GM12891 (cell line): ENCODE results near the gene ACER2.

ENCODE experiments used
- PAX5 ChIP-seq: IDR thresholded peaks from 2 replicates; pipeline ENCODE4 v1.6.1; 2011; ENCODE audit warnings: low read length, moderate library complexity, mild to moderate bottlenecking; ENCODE audit not compliant: insufficient read depth, severe bottlenecking
- POLR2A ChIP-seq: IDR thresholded peaks from 2 replicates; pipeline ENCODE4 v1.6.1; 2011; ENCODE audit warnings: low read depth, low read length, control low read depth
- POLR2AphosphoS5 ChIP-seq: IDR thresholded peaks from 2 replicates; pipeline ENCODE4 v1.6.1; 2011; ENCODE audit warnings: low read depth, low read length, control low read depth
- POU2F2 ChIP-seq: IDR thresholded peaks from 2 replicates; pipeline ENCODE4 v1.6.1; 2011; ENCODE audit warnings: low read depth, mild to moderate bottlenecking, control low read depth, low read length, moderate library complexity
- SPI1 ChIP-seq: IDR thresholded peaks from 2 replicates; pipeline ENCODE4 v1.6.1; 2011; ENCODE audit warnings: low read depth, low read length, control low read depth
- TAF1 ChIP-seq: IDR thresholded peaks from 2 replicates; pipeline ENCODE4 v1.6.1; 2011; ENCODE audit warnings: low read depth, low read length, control low read depth

DNA sequence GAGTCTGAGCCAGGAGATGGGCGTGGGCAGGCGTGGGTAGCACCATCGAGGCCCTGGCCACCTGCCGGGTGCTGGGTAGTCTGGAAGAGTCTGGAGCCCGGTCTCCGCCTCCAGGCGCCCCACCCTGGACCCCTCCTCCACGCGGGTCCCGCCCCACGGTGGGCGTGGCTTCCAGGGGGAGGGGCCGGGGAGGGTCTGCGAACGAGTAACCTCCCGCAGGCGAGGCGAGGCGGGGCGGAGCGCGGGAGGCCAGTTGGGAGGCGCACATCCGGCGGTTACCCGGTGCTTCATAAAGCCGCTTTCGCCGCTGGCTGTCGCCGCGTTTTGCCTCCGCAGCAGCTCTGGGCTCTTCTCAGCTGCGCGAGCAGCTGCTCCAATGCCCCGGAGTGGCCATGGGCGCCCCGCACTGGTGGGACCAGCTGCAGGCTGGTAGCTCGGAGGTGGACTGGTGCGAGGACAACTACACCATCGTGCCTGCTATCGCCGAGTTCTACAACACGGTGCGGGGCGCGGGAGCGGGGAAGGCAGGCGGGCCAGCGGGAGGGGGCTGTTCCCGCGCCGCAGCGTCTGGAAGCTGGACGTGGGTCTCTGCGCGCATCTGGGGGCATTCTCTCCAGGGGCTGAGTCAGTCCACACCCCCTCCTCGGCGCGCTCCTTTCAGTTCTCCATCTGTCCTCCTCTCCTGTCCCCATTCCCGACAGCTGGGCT lies at the start of gene ACER2:
- TF ChIP-seq POLR2A, result peak; percentile 71; the same call in 1 of the 2 replicates
- peak; percentile 82 for TF ChIP-seq POLR2AphosphoS5
- TF ChIP-seq TAF1, result peak; percentile 66
- peak; percentile 24; the same call in 1 of the 2 replicates for TF ChIP-seq SPI1
- no peak for TF ChIP-seq PAX5
- no peak for TF ChIP-seq POU2F2
